ENCODE results near the gene SLX4. TPM values are rescaled to one million over a fixed set of nuclear protein-coding genes. Genes with fewer than 3 reads are reported as not detected.

Gene SLX4
- total and polyA plus RNA-seq, 2 donors (not counting 3 experiments of a cell fraction or from before 2014, with no cell fraction given), result 2.9 to 8.9 TPM

GRCh38 chr16:3587547-3588110 lies 23.8 kb downstream of the SLX4 start:
- H2AFZ ChIP-seq (ENCODE audit: low read depth, low read length), result no peak overlapping the region
- H3K4me3 ChIP-seq (replicated peaks in 1 of 3; ENCODE audit: insufficient read depth in 1 of 3, low read depth in 1 of 3, low read length in 3 of 3), result no peak overlapping the region
- no peak overlapping the region for H3K9ac ChIP-seq (replicated peaks; ENCODE audit: extremely low read depth, insufficient read depth, low read length)
- intact Hi-C loops (cut with micrococcal nuclease), result no loop called here
- H3K4me1 ChIP-seq (ENCODE audit: control insufficient read depth, extremely low read depth, insufficient read depth, low read length), result no peaks in the 10 kb centered on the region
- no TSS peak for BruUV-seq (replicated peaks)
- no peak overlapping the region for H3K27ac ChIP-seq (ENCODE audit: insufficient read depth, low read depth, low read length)
- no peak for DNase-seq (ENCODE audit: low read depth, low spot score)
- no peaks in the 10 kb centered on the region for H3K9me1 ChIP-seq (replicated peaks; ENCODE audit: control insufficient read depth, extremely low read depth, insufficient read depth, low read length)
- H3K4me2 ChIP-seq (ENCODE audit: insufficient read depth, low read length), result no peak overlapping the region
- CTCF ChIA-PET, result interaction anchor here (0.6 kb wide), 1 partner anchor 33 kb away, joined by 3 read pairs; no protein-coding TSS in a partner anchor
- no peaks in the 10 kb centered on the region for H3K36me3 ChIP-seq (ENCODE audit: control insufficient read depth in 2 of 2, extremely low read depth in 1 of 2, insufficient read depth in 2 of 2, low read length in 2 of 2)
- no peaks in the 10 kb centered on the region for H3K9me3 ChIP-seq (replicated peaks; ENCODE audit: control insufficient read depth, insufficient read depth, low read length)
- no peaks in the 10 kb centered on the region for H3K79me2 ChIP-seq (ENCODE audit: control insufficient read depth, insufficient read depth, low read length)
- H3K27me3 ChIP-seq (ENCODE audit: control insufficient read depth in 2 of 2, insufficient read depth in 2 of 2, low read length in 2 of 2), result no peaks in the 10 kb centered on the region
- POLR2A ChIA-PET, result no interaction called here
- no peaks in the 10 kb centered on the region for H4K20me1 ChIP-seq (replicated peaks; ENCODE audit: control insufficient read depth, extremely low read depth, insufficient read depth, low read length)
- no peak for TF ChIP-seq GATA2 (IDR thresholded peaks at IDR 0.05; ENCODE audit: insufficient read depth, insufficient read length, low read depth, low read length)
- TF ChIP-seq POLR2A (IDR thresholded peaks at IDR 0.05; ENCODE audit: low read depth, low read length), result no peak
- TF ChIP-seq EZH2 (IDR thresholded peaks at IDR 0.05; ENCODE audit: borderline replicate concordance, low read depth, low read length, severe bottlenecking), result no peak
- TF ChIP-seq JUN (IDR thresholded peaks at IDR 0.05; ENCODE audit: borderline replicate concordance, insufficient read depth, insufficient read length, low read depth), result no peak
- TF ChIP-seq CTCF (IDR thresholded peaks at IDR 0.05; ENCODE audit: extremely low read depth in 1 of 2, insufficient read depth in 1 of 2, low read depth in 1 of 2, low read length in 2 of 2), result no peak
- no peak for TF ChIP-seq MYC (IDR thresholded peaks at IDR 0.05; ENCODE audit: low read depth, low read length)
- TF ChIP-seq POLR2AphosphoS5 (IDR thresholded peaks at IDR 0.05; ENCODE audit: insufficient read depth, low read depth, low read length), result no peak
- no peak for TF ChIP-seq MAX (IDR thresholded peaks at IDR 0.05; ENCODE audit: insufficient read depth, insufficient read length)
- no peak for TF ChIP-seq FOS (IDR thresholded peaks at IDR 0.05; ENCODE audit: borderline replicate concordance, insufficient read depth, low read length)
- FAIRE-seq, result no peak
- dilution Hi-C loops (cut with MboI; ENCODE audit: extremely low pct_ligation_motif_present, low sequenced_read_pairs), result no loop called here
